HG02981 (cell line): ENCODE measurements around the gene CFAP221.

ENCODE experiments used
- ATAC-seq: cut with Tn5 transposase; IDR thresholded peaks from one replicate; pipeline ENCODE4 v1.9.1; 2021; ENCODE audit warnings: mild to moderate bottlenecking, moderate library complexity; ENCODE audit not compliant: unreplicated experiment

CFAP221 gene

GRCh38 chr2:119696005-119696404, 151.8 kb downstream of the CFAP221 start:
- no peak for ATAC-seq

GRCh38 chr2:119696494-119697030, 152.3 kb downstream of the CFAP221 start:
- no peak for ATAC-seq

GRCh38 chr2:119697290-119698020, 153.2 kb downstream of the CFAP221 start:
- no peak for ATAC-seq

- ATAC-seq: no peak
Observed at GRCh38 chr2:119698246-119698645, 154.0 kb downstream of the CFAP221 start.

GRCh38 chr2:119699016-119699606, 154.9 kb downstream of the CFAP221 start:
- no peak for ATAC-seq

GRCh38 chr2:119700866-119701265, 156.6 kb downstream of the CFAP221 start:
- no peak for ATAC-seq

GRCh38 chr2:119701352-119701751, 157.1 kb downstream of the CFAP221 start:
- ATAC-seq: no peak

- no peak for ATAC-seq
Observed at GRCh38 chr2:119702203-119702917, 158.1 kb downstream of the CFAP221 start.

- ATAC-seq: peak; percentile 89
Observed at GRCh38 chr2:119702918-119703401, 158.7 kb downstream of the CFAP221 start.

GRCh38 chr2:119703526-119703925, 159.3 kb downstream of the CFAP221 start:
- no peak for ATAC-seq

GRCh38 chr2:119704670-119705120, 160.4 kb downstream of the CFAP221 start:
- no peak for ATAC-seq

- ATAC-seq: no peak
Observed at GRCh38 chr2:119706221-119706620, 162.0 kb downstream of the CFAP221 start.
